ENCODE data around the gene SYNJ1. TPM values are rescaled to one million over a fixed set of nuclear protein-coding genes. Genes with fewer than 3 reads are reported as not detected.

The SYNJ1 gene
- total RNA-seq, 1 donor from 2014 or later: 12.1 TPM

GRCh38 chr21:32693581-32693980 lies 34.2 kb downstream of the SYNJ1 start:
- TF ChIP-seq CTCF (IDR thresholded peaks at IDR 0.05): no peak
- Histone ChIP-seq H3K36me3 (peaks cover 24 to 35% of the 10 kb centered on the region in 2 donors), H3K27ac (no peak overlapping the region), H3K4me3 (no peak overlapping the region), H3K9me3 (no peaks in the 10 kb centered on the region), H3K27me3 (no peaks in the 10 kb centered on the region), H3K4me1 (peaks cover 0 to 3% of the 10 kb centered on the region in 2 donors)
- no peak for DNase-seq (ENCODE audit: low spot score in 2 of 2)
- intact Hi-C loops (cut with DNase I): no loop called here

GRCh38 chr21:32690085-32690484 lies 37.7 kb downstream of the SYNJ1 start:
- peaks cover 29 to 35% of the 10 kb centered on the region in 2 donors for H3K36me3 ChIP-seq
- H3K4me3 ChIP-seq: no peak overlapping the region
- intact Hi-C loops (cut with DNase I): no loop called here
- no peak for TF ChIP-seq CTCF (IDR thresholded peaks at IDR 0.05)
- no peaks in the 10 kb centered on the region for H3K4me1 ChIP-seq
- DNase-seq (ENCODE audit: low spot score in 2 of 2): no peak
- H3K27me3 ChIP-seq: no peaks in the 10 kb centered on the region
- H3K27ac ChIP-seq: no peak overlapping the region
- no peaks in the 10 kb centered on the region for H3K9me3 ChIP-seq

- TF ChIP-seq CTCF (IDR thresholded peaks at IDR 0.05): peak in 1 of 3 experiments; percentile 7
- H3K27ac ChIP-seq: no peak overlapping the region
- no peaks in the 10 kb centered on the region for H3K4me1 ChIP-seq
- H3K36me3 ChIP-seq: peaks cover 22 to 26% of the 10 kb centered on the region in 2 donors
- intact Hi-C loops (cut with DNase I): no loop called here
- DNase-seq (ENCODE audit: low spot score in 2 of 2): no peak
- no peak overlapping the region for H3K4me3 ChIP-seq
- no peaks in the 10 kb centered on the region for H3K9me3 ChIP-seq
- no peaks in the 10 kb centered on the region for H3K27me3 ChIP-seq
Observed at GRCh38 chr21:32687643-32688345, 40.0 kb downstream of the SYNJ1 start.

GRCh38 chr21:32682696-32683474 lies 44.9 kb downstream of the SYNJ1 start:
- H3K36me3 ChIP-seq: peaks cover 5 to 15% of the 10 kb centered on the region in 2 donors
- TF ChIP-seq CTCF (IDR thresholded peaks at IDR 0.05): no peak
- no peak for DNase-seq (ENCODE audit: low spot score in 2 of 2)
- no peak overlapping the region for H3K27ac ChIP-seq
- no peaks in the 10 kb centered on the region for H3K4me1 ChIP-seq
- H3K9me3 ChIP-seq: no peaks in the 10 kb centered on the region
- intact Hi-C loops (cut with DNase I): no loop called here
- no peaks in the 10 kb centered on the region for H3K27me3 ChIP-seq
- H3K4me3 ChIP-seq: no peak overlapping the region

GRCh38 chr21:32674731-32675130 lies 53.1 kb downstream of the SYNJ1 start:
- no peak for TF ChIP-seq CTCF (IDR thresholded peaks at IDR 0.05)
- peaks cover 13 to 41% of the 10 kb centered on the region in 2 donors for H3K36me3 ChIP-seq
- DNase-seq (ENCODE audit: low spot score in 2 of 2): no peak
- H3K27me3 ChIP-seq: no peaks in the 10 kb centered on the region
- intact Hi-C loops (cut with DNase I): no loop called here
- H3K4me3 ChIP-seq: no peak overlapping the region
- H3K27ac ChIP-seq: no peak overlapping the region
- H3K9me3 ChIP-seq: no peaks in the 10 kb centered on the region
- H3K4me1 ChIP-seq: no peaks in the 10 kb centered on the region
